HS-27A (cell line): ENCODE data around the gene BTG2.
A peak's percentile ranks its signal among the peaks of the same experiment; 100 is the strongest.

Experiments used
- DNase-seq: peaks from one replicate; pipeline ENCODE4 v3.0.0-alpha.2; 2012; ENCODE audit warnings: low read depth, missing footprints

The BTG2 gene

GRCh38 chr1:203317429-203318228, 12.3 kb downstream of the BTG2 start:
- no peak for DNase-seq

GRCh38 chr1:203318229-203318517, 12.9 kb downstream of the BTG2 start:
- no peak for DNase-seq

- DNase-seq: no peak
Observed at GRCh38 chr1:203320591-203321272, 15.4 kb downstream of the BTG2 start.

- no peak for DNase-seq
Observed at GRCh38 chr1:203321273-203322052, 16.1 kb downstream of the BTG2 start.

- no peak for DNase-seq
Observed at GRCh38 chr1:203322500-203323179, 17.3 kb downstream of the BTG2 start.

- DNase-seq: no peak
Observed at GRCh38 chr1:203323587-203323986, 18.3 kb downstream of the BTG2 start.

GRCh38 chr1:203324105-203325025, 19.0 kb downstream of the BTG2 start:
- DNase-seq: no peak

GRCh38 chr1:203325026-203325417, 19.7 kb downstream of the BTG2 start:
- DNase-seq: no peak

GRCh38 chr1:203325418-203326091, 20.2 kb downstream of the BTG2 start:
- DNase-seq: no peak

- DNase-seq: peak; percentile 46
Observed at GRCh38 chr1:203326830-203327683, 21.7 kb downstream of the BTG2 start.

- DNase-seq: no peak
Observed at GRCh38 chr1:203327684-203328457, 22.6 kb downstream of the BTG2 start.

- no peak for DNase-seq
Observed at GRCh38 chr1:203328714-203329122, 23.4 kb downstream of the BTG2 start.

- DNase-seq: no peak
Observed at GRCh38 chr1:203331224-203331623, 25.9 kb downstream of the BTG2 start.

- DNase-seq: no peak
Observed at GRCh38 chr1:203335503-203335902, 30.2 kb downstream of the BTG2 start.

- DNase-seq: no peak
Observed at GRCh38 chr1:203336097-203336496, 30.8 kb downstream of the BTG2 start.

- DNase-seq: peak; percentile 31
Observed at GRCh38 chr1:203338335-203339036, 33.2 kb downstream of the BTG2 start.

GRCh38 chr1:203340112-203340790, 34.9 kb downstream of the BTG2 start:
- DNase-seq: peak; percentile 35
